ENCODE results near the gene IGFN1.
"Not testable (repeated sequence)": the region's sequence is repeated elsewhere in the genome, so short reads cannot be mapped to it uniquely, and the experiment has no call there.

The IGFN1 gene

GRCh38 chr1:201251411-201251810, 60.8 kb downstream of the IGFN1 start:
- DNase-seq = no peak

GRCh38 chr1:201251851-201252430, 61.3 kb downstream of the IGFN1 start:
- DNase-seq = no peak

GRCh38 chr1:201252944-201253371, 62.3 kb downstream of the IGFN1 start:
- no peak for DNase-seq

GRCh38 chr1:201253411-201253810, 62.8 kb downstream of the IGFN1 start:
- DNase-seq = no peak

- no peak for DNase-seq
Measured at GRCh38 chr1:201253906-201254624, 63.4 kb downstream of the IGFN1 start.

GRCh38 chr1:201254625-201255478, 64.2 kb downstream of the IGFN1 start:
- DNase-seq = peak; percentile 26 to 51 (median 33)

GRCh38 chr1:201255479-201256362, 65.1 kb downstream of the IGFN1 start:
- no peak for DNase-seq

GRCh38 chr1:201258132-201258531, 67.5 kb downstream of the IGFN1 start:
- not testable (repeated sequence) for DNase-seq

GRCh38 chr1:201258763-201259230, 68.2 kb downstream of the IGFN1 start:
- no peak for DNase-seq

GRCh38 chr1:201259476-201260235, 69.0 kb downstream of the IGFN1 start:
- no peak for DNase-seq

GRCh38 chr1:201260236-201260590, 69.6 kb downstream of the IGFN1 start:
- DNase-seq = no peak

GRCh38 chr1:201260648-201261311, 70.2 kb downstream of the IGFN1 start:
- no peak for DNase-seq

- no peak for DNase-seq
Measured at GRCh38 chr1:201261771-201262547, 71.3 kb downstream of the IGFN1 start.

- DNase-seq = no peak
Measured at GRCh38 chr1:201262963-201263608, 72.5 kb downstream of the IGFN1 start.

- no peak for DNase-seq
Measured at GRCh38 chr1:201264072-201264471, 73.4 kb downstream of the IGFN1 start.

- no peak for DNase-seq
Measured at GRCh38 chr1:201264554-201264953, 73.9 kb downstream of the IGFN1 start.

- no peak for DNase-seq
Measured at GRCh38 chr1:201265756-201266155, 75.1 kb downstream of the IGFN1 start.

- no peak for DNase-seq
Measured at GRCh38 chr1:201266276-201266675, 75.7 kb downstream of the IGFN1 start.

- DNase-seq = no peak
Measured at GRCh38 chr1:201266774-201267173, 76.2 kb downstream of the IGFN1 start.

Data from T-helper 1 cell (primary cell).